PC-3 (cell line): ENCODE data around the gene RYR2. TPM values are rescaled to one million over a fixed set of nuclear protein-coding genes. Genes with fewer than 3 reads are reported as not detected.

Source experiments
- ATAC-seq: fragments of 200-7000 bp; cut with Tn5 transposase; 2 replicates; pipeline ENCODE4 v1.9.1; 2020; ENCODE audit warnings: mild to moderate bottlenecking, moderate library complexity
- BruUV-seq: library from RNA; stranded (reverse); fragments of 400-500 nt; replicated peaks from 2 replicates; lab custom pipeline; 2021; lab: Mats Ljungman, UMichigan
- CTCF ChIA-PET: fragments of 300-600 bp; sonication (Branson Sonifier 250); formaldehyde crosslinking; loops from one replicate; lab custom pipeline; 2022; ENCODE audit warnings: antibody characterized with exemption; lab: Charles Lee
- POLR2A ChIA-PET: fragments of 300-600 bp; sonication (Branson Sonifier 250); formaldehyde crosslinking; loops from one replicate; lab custom pipeline; 2022; ENCODE audit warnings: antibody characterized with exemption; ENCODE audit not compliant: unreplicated experiment; lab: Charles Lee
- DNase-seq: peaks from one replicate; pipeline ENCODE4 v3.0.0-alpha.2; 2015
- H2AFZ ChIP-seq: fragments of 300-600 bp; sonication (generic); 2 replicates; pipeline ENCODE4 v1.6.0; 2016; ENCODE audit warnings: antibody characterized with exemption, low read length
- H3F3A ChIP-seq: fragments of 300-600 bp; sonication (generic); one replicate; pipeline ENCODE4 v1.6.0; 2017; ENCODE audit warnings: antibody characterized with exemption, low read length, control low read depth, mild to moderate bottlenecking; ENCODE audit not compliant: unreplicated experiment
- H3K27ac ChIP-seq: fragments of 300-600 bp; sonication (generic); 2 replicates; pipeline ENCODE4 v1.5.1; 2016; ENCODE audit warnings: mild to moderate bottlenecking, low read length
- H3K27me3 ChIP-seq: fragments of 300-600 bp; sonication (generic); 2 replicates; pipeline ENCODE4 v1.6.1; 2016; ENCODE audit warnings: low read length, mixed read lengths
- H3K36me3 ChIP-seq: fragments of 300-600 bp; sonication (generic); 2 replicates; pipeline ENCODE4 v1.6.1; 2016; ENCODE audit warnings: low read depth, mixed run types, low read length, mixed read lengths
- H3K4me1 ChIP-seq: fragments of 300-600 bp; sonication (generic); 2 replicates; pipeline ENCODE4 v1.5.1; 2016; ENCODE audit warnings: low read length; ENCODE audit not compliant: insufficient read depth
- H3K4me2 ChIP-seq: fragments of 300-600 bp; sonication (generic); 2 replicates; pipeline ENCODE4 v1.6.0; 2016; ENCODE audit warnings: low read length
- H3K4me3 ChIP-seq: fragments of 300-600 bp; sonication (generic); 2 replicates; pipeline ENCODE4 v1.5.1; 2016; ENCODE audit warnings: mild to moderate bottlenecking, low read length, mixed read lengths
- H3K79me2 ChIP-seq: fragments of 300-600 bp; sonication (generic); 2 replicates; pipeline ENCODE4 v1.6.1; 2017; ENCODE audit warnings: low read length, mixed read lengths
- H3K9ac ChIP-seq: fragments of 300-600 bp; sonication (generic); 2 replicates; pipeline ENCODE4 v1.6.0; 2016; ENCODE audit warnings: mild to moderate bottlenecking, low read length
- H3K9me2 ChIP-seq: fragments of 300-600 bp; sonication (generic); replicated peaks from 2 replicates; pipeline ENCODE4 v1.6.1; 2016; ENCODE audit warnings: mixed run types, low read length, mixed read lengths
- H3K9me3 ChIP-seq: fragments of 300-600 bp; sonication (generic); 2 replicates; pipeline ENCODE4 v1.6.1; 2016; ENCODE audit warnings: low read length, mixed read lengths
- H4K20me1 ChIP-seq: fragments of 300-600 bp; sonication (generic); 2 replicates; pipeline ENCODE4 v1.6.1; 2016; ENCODE audit warnings: low read length, mixed read lengths
- EZH2 ChIP-seq: fragments of 300-600 bp; sonication (generic); IDR thresholded peaks from one replicate; pipeline ENCODE4 v1.6.1; 2017; ENCODE audit warnings: antibody characterized with exemption, mild to moderate bottlenecking, low read length; ENCODE audit not compliant: unreplicated experiment
- EZH2phosphoT487 ChIP-seq: fragments of 300-600 bp; sonication (generic); IDR thresholded peaks from 2 replicates; pipeline ENCODE4 v1.6.1; 2018; ENCODE audit warnings: mild to moderate bottlenecking, antibody characterized with exemption, low read length, borderline replicate concordance
- intact Hi-C: fragments of 100-400 bp; cut with micrococcal nuclease; formaldehyde crosslinking; loops from 2 replicates; pipeline ENCODE4 v1.9.0; 2023
- total RNA-seq: library from RNA; depleted of rRNA; stranded (reverse); fragments of >200 nt; gene quantifications from 2 replicates; pipeline ENCODE4 v1.2.3, GENCODE V29; 2014
- TF ChIP-seq, protein P1 (sequence below): fragments of 300-600 bp; sonication (generic); conservative IDR thresholded peaks from 2 replicates; pipeline ENCODE4 v1.5.1; 2017; ENCODE audit warnings: antibody characterized with exemption, low read depth, mild to moderate bottlenecking, low read length

The RYR2 gene
- total RNA-seq, 1 experiment from 2014 or later = not detected

DNA sequence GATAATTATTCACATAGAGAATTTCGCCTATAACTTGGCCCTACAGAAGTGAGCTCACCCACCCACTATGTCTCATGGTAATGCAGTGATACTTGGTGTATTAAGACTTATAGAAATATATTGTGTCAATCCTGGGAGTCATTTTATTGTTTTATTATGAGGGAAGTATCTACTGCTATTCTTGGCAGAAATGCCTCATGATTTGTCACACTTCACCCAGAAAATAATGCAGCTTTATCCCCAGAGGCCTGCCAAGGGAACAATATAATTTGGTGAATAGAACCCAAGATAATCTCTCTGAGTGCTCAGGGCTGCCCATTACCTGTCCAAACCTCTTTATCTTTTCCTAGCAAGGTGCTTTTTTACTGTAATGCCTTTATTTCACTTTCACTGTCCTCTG lies 750.7 kb downstream of the RYR2 start:
- ChIA-PET CTCF (no interaction called here), POLR2A (no interaction called here)
- no TSS peak for BruUV-seq
- no peak overlapping the region for H3K9ac ChIP-seq
- H4K20me1 ChIP-seq = no peaks in the 10 kb centered on the region
- no peaks in the 10 kb centered on the region for H3K27me3 ChIP-seq
- intact Hi-C loops = no loop called here
- H3K79me2 ChIP-seq = no peaks in the 10 kb centered on the region
- H3K4me1 ChIP-seq = no peaks in the 10 kb centered on the region
- no peaks in the 10 kb centered on the region for H3F3A ChIP-seq
- H3K4me3 ChIP-seq = no peak overlapping the region
- no peaks in the 10 kb centered on the region for H3K36me3 ChIP-seq
- TF ChIP-seq, protein P1, sequence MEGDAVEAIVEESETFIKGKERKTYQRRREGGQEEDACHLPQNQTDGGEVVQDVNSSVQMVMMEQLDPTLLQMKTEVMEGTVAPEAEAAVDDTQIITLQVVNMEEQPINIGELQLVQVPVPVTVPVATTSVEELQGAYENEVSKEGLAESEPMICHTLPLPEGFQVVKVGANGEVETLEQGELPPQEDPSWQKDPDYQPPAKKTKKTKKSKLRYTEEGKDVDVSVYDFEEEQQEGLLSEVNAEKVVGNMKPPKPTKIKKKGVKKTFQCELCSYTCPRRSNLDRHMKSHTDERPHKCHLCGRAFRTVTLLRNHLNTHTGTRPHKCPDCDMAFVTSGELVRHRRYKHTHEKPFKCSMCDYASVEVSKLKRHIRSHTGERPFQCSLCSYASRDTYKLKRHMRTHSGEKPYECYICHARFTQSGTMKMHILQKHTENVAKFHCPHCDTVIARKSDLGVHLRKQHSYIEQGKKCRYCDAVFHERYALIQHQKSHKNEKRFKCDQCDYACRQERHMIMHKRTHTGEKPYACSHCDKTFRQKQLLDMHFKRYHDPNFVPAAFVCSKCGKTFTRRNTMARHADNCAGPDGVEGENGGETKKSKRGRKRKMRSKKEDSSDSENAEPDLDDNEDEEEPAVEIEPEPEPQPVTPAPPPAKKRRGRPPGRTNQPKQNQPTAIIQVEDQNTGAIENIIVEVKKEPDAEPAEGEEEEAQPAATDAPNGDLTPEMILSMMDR = no peak
- no peak for TF ChIP-seq EZH2
- no peak overlapping the region for H2AFZ ChIP-seq
- no peaks in the 10 kb centered on the region for H3K9me3 ChIP-seq
- no peak for DNase-seq
- H3K27ac ChIP-seq = no peak overlapping the region
- peak; percentile 20; the same call in 1 of the 2 replicates for ATAC-seq
- no peaks in the 10 kb centered on the region for H3K9me2 ChIP-seq
- no peak overlapping the region for H3K4me2 ChIP-seq

DNA sequence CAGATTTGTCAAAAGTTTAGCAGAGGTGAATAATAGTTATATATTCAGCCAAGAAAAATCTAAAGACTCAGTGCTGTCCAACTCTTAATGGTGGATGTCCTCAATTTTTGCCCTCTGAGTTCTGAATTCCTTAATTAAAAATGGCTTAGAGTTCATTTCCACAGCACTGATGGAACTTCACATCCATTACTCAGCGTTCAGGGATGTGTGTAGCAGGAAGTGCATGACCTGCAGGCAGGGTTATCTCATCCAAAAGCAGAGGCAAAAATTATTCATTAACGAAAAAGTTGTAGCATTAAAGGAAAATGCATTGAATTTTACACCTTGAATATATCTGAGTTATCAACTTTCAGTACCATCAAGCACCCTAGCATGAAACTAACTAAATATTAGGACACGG lies 752.1 kb downstream of the RYR2 start:
- POLR2A ChIA-PET = no interaction called here
- intact Hi-C loops = no loop called here
- ATAC-seq (no peak), DNase-seq (no peak)
- Histone ChIP-seq H3K4me3 (no peak overlapping the region), H4K20me1 (no peaks in the 10 kb centered on the region), H3F3A (no peaks in the 10 kb centered on the region), H3K4me1 (no peaks in the 10 kb centered on the region), H3K9ac (no peak overlapping the region), H2AFZ (no peak overlapping the region), H3K4me2 (no peak overlapping the region), H3K27me3 (no peaks in the 10 kb centered on the region), H3K79me2 (no peaks in the 10 kb centered on the region), H3K9me2 (no peaks in the 10 kb centered on the region), H3K36me3 (no peaks in the 10 kb centered on the region), H3K9me3 (no peaks in the 10 kb centered on the region), H3K27ac (no peak overlapping the region)
- TF ChIP-seq, protein P1 = no peak
- TF ChIP-seq EZH2 (no peak), EZH2phosphoT487 (no peak)
- CTCF ChIA-PET = no interaction called here
- BruUV-seq = no TSS peak

DNA sequence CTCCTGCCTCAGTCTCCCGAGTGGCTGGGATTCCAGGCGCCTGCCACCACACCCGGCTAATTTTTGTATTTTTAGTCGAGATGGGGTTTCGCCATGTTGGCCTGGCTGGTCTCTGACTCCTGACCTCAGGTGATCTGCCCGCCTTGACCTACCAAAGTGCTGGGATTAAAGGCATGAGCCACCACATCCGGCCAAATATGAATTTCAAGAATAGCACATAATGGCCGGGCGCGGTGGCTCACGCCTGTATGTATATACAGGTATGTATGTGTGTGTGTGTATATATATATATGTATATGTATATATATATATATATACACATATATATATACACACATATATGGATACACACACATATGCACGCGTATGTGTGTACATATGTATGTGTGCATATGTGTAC lies 753.6 kb downstream of the RYR2 start:
- H2AFZ ChIP-seq = no peak overlapping the region
- H3K4me3 ChIP-seq = no peak overlapping the region
- no peaks in the 10 kb centered on the region for H3K4me1 ChIP-seq
- ChIA-PET CTCF (no interaction called here), POLR2A (no interaction called here)
- no peak overlapping the region for H3K9ac ChIP-seq
- BruUV-seq = no TSS peak
- H3F3A ChIP-seq = no peaks in the 10 kb centered on the region
- DNase-seq (no peak), ATAC-seq (no peak)
- no peak overlapping the region for H3K27ac ChIP-seq
- intact Hi-C loops = no loop called here
- no peaks in the 10 kb centered on the region for H3K9me3 ChIP-seq
- no peaks in the 10 kb centered on the region for H3K27me3 ChIP-seq
- no peaks in the 10 kb centered on the region for H3K36me3 ChIP-seq
- H3K79me2 ChIP-seq = no peaks in the 10 kb centered on the region
- H4K20me1 ChIP-seq = no peaks in the 10 kb centered on the region
- H3K9me2 ChIP-seq = no peaks in the 10 kb centered on the region
- no peak overlapping the region for H3K4me2 ChIP-seq
- TF ChIP-seq EZH2phosphoT487 = no peak
- no peak for TF ChIP-seq EZH2
- TF ChIP-seq, protein P1 = no peak
